Fibroblast of lung (primary cell): Measurements from ENCODE around the gene TTC6. TPM values are rescaled to one million over a fixed set of nuclear protein-coding genes. Genes with fewer than 3 reads are reported as not detected.

ENCODE experiments used
- DNase-seq, 2 donors: peaks; one replicate each; pipeline versions ENCODE4 v3.0.0 to v3.0.0-alpha.2; 2010; ENCODE audit warnings: low read depth in 2 of 2
- H2AFZ ChIP-seq: 2 replicates; pipeline ENCODE4 v1.5.1; 2012; ENCODE audit warnings: low read length, control low read depth, inconsistent platforms
- H3K27ac ChIP-seq: 2 replicates; pipeline ENCODE4 v1.5.1; 2011; ENCODE audit warnings: low read length, control low read depth; ENCODE audit not compliant: insufficient read depth
- H3K27me3 ChIP-seq: 2 replicates; pipeline ENCODE4 v1.5.1; 2011; ENCODE audit warnings: mild to moderate bottlenecking, low read length; ENCODE audit not compliant: control insufficient read depth, insufficient read depth
- H3K36me3 ChIP-seq: 2 replicates; pipeline ENCODE4 v1.5.1; 2011; ENCODE audit warnings: low read length; ENCODE audit not compliant: control insufficient read depth, insufficient read depth
- H3K4me1 ChIP-seq: 2 replicates; pipeline ENCODE4 v1.5.1; 2011; ENCODE audit warnings: low read length; ENCODE audit not compliant: control insufficient read depth, insufficient read depth; ENCODE audit errors: extremely low read depth
- H3K4me2 ChIP-seq: 2 replicates; pipeline ENCODE4 v1.5.1; 2011; ENCODE audit warnings: low read length, control low read depth; ENCODE audit not compliant: insufficient read depth; ENCODE audit errors: extremely low read depth
- H3K4me3 ChIP-seq, 4 experiments: fragments of 200-600 bp in 1 of 4; sonication (generic) in 1 of 4; replicated peaks in 1 of 4; 2 replicates each; pipeline ENCODE4 v1.5.1; 2011 to 2016; ENCODE audit warnings: low read length in 4 of 4, low read depth in 3 of 4, mild to moderate bottlenecking in 3 of 4, control low read depth in 2 of 4, inconsistent platforms in 1 of 4, mixed read lengths in 1 of 4; ENCODE audit not compliant: insufficient read depth in 1 of 4; ENCODE audit errors: control extremely low read depth in 1 of 4
- H3K79me2 ChIP-seq: 2 replicates; pipeline ENCODE4 v1.5.1; 2012; ENCODE audit warnings: mild to moderate bottlenecking, low read length, inconsistent platforms; ENCODE audit not compliant: control insufficient read depth, insufficient read depth
- H3K9ac ChIP-seq: 2 replicates; pipeline ENCODE4 v1.5.1; 2011; ENCODE audit warnings: mild to moderate bottlenecking, low read length, control low read depth; ENCODE audit not compliant: insufficient read depth
- H3K9me3 ChIP-seq: 2 replicates; pipeline ENCODE4 v1.5.1; 2012; ENCODE audit warnings: low read depth, low read length; ENCODE audit not compliant: control insufficient read depth, insufficient read depth
- H4K20me1 ChIP-seq: 2 replicates; pipeline ENCODE4 v1.5.1; 2011; ENCODE audit warnings: low read length; ENCODE audit not compliant: control insufficient read depth, insufficient read depth; ENCODE audit errors: extremely low read depth
- EZH2 ChIP-seq: IDR thresholded peaks from 2 replicates; pipeline ENCODE4 v1.5.1; 2012; ENCODE audit warnings: low read length, control low read depth, mild to moderate bottlenecking; ENCODE audit errors: missing control alignments
- polyA plus RNA-seq, 2 donors: library from polyadenylated mRNA; depleted of rRNA in 1 of 2; stranded (reverse) in 1 of 2; unstranded in 1 of 2; fragments of >200 nt; gene quantifications; 2 replicates each; pipeline ENCODE4 v1.2.1, GENCODE V29; 2011 to 2012; ENCODE audit warnings: missing spikeins in 1 of 2
- total RNA-seq: library from RNA; depleted of rRNA; stranded (reverse); fragments of >200 nt; gene quantifications from 2 replicates; pipeline ENCODE4 v1.2.1, GENCODE V29; 2014
- TF ChIP-seq, protein P1 (sequence below), 2 donors: IDR thresholded peaks in 1 of 2; conservative IDR thresholded peaks in 1 of 2; 1 replicate in 1 of 2; 2 replicates in 1 of 2; pipeline ENCODE4 v1.5.1; 2011 to 2012; ENCODE audit warnings: low read length in 2 of 2, control low read depth in 1 of 2, inconsistent platforms in 1 of 2, low read depth in 1 of 2, mild to moderate bottlenecking in 1 of 2

TTC6 gene
- total and polyA plus RNA-seq, 2 donors (not counting 1 experiment from before 2014, with no cell fraction given) = 0.17 TPM; not detected in 1

DNA sequence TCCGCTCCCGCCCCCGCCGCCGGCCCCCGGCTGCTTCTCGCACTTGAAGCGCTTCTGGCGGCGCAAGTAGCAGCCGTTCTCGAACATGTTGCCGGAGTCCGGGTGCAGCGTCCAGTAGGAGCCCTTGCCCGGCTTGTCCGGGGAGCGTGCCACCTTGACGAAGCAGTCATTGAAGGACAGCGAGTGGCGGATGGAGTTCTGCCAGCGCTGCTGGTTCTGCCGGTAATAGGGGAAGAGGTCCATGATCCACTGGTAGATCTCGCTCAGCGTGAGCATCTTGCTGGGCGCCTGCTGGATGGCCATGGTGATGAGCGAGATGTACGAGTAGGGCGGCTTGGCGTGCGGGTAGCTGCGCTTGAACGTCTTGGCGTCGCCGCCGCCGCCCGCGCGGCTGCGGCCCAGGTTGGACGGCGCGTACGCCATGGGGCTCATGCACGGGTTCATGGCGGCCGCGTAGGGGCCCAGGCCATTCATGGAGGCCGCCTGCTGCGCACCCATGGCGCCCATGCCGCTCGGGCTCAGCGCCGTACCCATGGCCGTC lies 3.4 kb upstream of the TTC6 start:
- H3K27ac ChIP-seq = no peak overlapping the region
- H3K36me3 ChIP-seq = no peaks in the 10 kb centered on the region
- H3K9me3 ChIP-seq = no peaks in the 10 kb centered on the region
- no peak overlapping the region for H3K9ac ChIP-seq
- H4K20me1 ChIP-seq = no peaks in the 10 kb centered on the region
- no peak overlapping the region for H3K4me3 ChIP-seq
- TF ChIP-seq, protein P1, sequence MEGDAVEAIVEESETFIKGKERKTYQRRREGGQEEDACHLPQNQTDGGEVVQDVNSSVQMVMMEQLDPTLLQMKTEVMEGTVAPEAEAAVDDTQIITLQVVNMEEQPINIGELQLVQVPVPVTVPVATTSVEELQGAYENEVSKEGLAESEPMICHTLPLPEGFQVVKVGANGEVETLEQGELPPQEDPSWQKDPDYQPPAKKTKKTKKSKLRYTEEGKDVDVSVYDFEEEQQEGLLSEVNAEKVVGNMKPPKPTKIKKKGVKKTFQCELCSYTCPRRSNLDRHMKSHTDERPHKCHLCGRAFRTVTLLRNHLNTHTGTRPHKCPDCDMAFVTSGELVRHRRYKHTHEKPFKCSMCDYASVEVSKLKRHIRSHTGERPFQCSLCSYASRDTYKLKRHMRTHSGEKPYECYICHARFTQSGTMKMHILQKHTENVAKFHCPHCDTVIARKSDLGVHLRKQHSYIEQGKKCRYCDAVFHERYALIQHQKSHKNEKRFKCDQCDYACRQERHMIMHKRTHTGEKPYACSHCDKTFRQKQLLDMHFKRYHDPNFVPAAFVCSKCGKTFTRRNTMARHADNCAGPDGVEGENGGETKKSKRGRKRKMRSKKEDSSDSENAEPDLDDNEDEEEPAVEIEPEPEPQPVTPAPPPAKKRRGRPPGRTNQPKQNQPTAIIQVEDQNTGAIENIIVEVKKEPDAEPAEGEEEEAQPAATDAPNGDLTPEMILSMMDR (conservative IDR thresholded peaks at IDR 0.05 in 1 of 2, IDR thresholded peaks at IDR 0.05 in 1 of 2; ENCODE audit: low read depth in 1 of 2, low read length in 2 of 2) = no peak
- peak; percentile 92 for TF ChIP-seq EZH2
- no peak overlapping the region for H2AFZ ChIP-seq
- DNase-seq = no peak
- H3K79me2 ChIP-seq = no peaks in the 10 kb centered on the region
- H3K27me3 ChIP-seq = peaks cover 77% of the 10 kb centered on the region
- no peak overlapping the region for H3K4me2 ChIP-seq
- no peaks in the 10 kb centered on the region for H3K4me1 ChIP-seq

DNA sequence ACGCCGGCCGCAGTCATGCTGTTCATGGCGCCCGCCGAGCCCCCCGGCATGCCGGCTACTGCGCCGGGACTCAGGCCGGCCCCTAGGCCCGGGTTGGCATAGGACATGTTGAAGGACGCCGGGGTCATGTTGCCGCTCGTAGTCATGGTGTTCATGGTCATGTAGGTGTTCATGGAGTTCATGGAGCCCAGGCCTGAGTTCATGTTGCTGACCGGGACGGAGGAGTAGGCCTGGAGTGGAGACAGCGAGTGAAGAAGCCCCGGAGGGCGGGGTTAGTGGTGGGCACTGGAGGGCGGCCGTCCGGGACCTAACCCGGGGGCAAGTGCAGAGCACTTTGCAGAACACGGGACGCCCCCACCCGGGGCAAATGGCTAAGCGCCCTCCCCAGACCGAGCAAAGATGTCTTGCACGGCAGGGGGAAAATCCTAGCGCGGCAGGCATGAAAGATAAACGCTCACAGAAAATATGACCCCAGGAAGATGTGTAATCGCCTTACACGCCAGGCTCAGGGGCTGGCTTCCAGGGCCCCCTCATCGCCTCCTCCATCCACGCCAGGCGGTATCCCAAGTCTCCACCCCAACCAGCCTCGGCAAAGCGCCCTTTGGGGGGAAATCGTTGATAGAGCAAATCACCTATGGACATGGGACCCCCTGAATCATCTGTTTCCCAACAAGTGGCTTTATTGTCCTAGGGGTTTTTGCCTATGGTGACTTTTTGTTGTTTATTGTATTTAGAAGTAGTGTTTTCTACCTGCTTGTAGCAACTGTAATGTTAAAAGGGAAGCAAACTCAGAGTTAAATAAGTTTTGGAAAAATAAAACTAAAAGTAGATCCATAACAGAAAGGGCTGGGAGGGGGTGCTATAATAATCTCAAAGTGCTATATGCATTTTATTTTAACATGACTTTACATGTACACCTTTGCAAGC lies 2.7 kb upstream of the TTC6 start:
- Histone ChIP-seq H2AFZ (no peak overlapping the region), H3K4me1 (no peaks in the 10 kb centered on the region), H3K4me2 (no peak overlapping the region), H3K27me3 (peaks cover 79% of the 10 kb centered on the region), H3K9ac (no peak overlapping the region), H3K9me3 (no peaks in the 10 kb centered on the region), H4K20me1 (no peaks in the 10 kb centered on the region), H3K79me2 (no peaks in the 10 kb centered on the region), H3K4me3 (no peak overlapping the region), H3K36me3 (no peaks in the 10 kb centered on the region), H3K27ac (no peak overlapping the region)
- no peak for DNase-seq
- TF ChIP-seq, protein P1 (conservative IDR thresholded peaks at IDR 0.05 in 1 of 2, IDR thresholded peaks at IDR 0.05 in 1 of 2; ENCODE audit: low read depth in 1 of 2, low read length in 2 of 2) = no peak
- peak; percentile 72 for TF ChIP-seq EZH2

DNA sequence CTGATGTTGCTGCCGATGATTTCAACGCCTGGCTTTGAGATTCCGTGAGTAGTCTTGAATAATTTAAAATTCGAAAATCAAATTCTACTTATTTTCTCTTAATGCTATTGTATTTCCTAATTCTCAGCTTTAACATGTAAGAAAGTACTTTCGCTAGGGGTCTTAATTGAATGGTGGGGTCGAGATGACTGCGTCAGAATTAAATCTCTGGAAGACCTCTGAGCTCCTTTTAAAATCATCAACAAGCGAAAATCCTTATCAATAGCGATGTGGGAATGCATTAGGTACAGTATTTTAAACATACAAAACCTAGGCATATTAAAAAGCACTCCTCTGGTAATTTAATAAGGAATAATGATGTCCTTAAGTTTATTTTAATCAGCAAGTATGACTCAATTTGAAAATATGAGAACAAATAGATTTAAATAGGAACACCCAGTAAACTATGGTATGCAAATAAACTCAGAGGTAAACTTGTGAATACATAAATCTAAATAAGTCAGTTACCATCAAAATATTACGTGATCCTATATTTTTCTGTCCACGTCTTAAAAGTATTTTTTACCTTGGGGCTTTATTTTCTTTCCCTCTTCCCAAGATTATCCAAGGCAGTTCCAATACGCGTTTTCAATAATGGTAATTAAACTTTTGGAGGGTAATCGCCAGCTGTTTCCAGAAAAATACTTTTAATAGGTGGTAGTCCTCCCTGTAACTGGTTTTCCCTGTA lies 1.8 kb upstream of the TTC6 start:
- Histone ChIP-seq H3K79me2 (no peaks in the 10 kb centered on the region), H3K27ac (no peak overlapping the region), H3K4me2 (peak overlapping the region; percentile 56), H2AFZ (no peak overlapping the region), H3K4me1 (no peaks in the 10 kb centered on the region), H3K9ac (no peak overlapping the region), H3K9me3 (no peaks in the 10 kb centered on the region), H3K36me3 (no peaks in the 10 kb centered on the region), H3K4me3 (peak overlapping the region in 2 of 4 experiments; percentile 62 to 71), H3K27me3 (peaks cover 79% of the 10 kb centered on the region), H4K20me1 (no peaks in the 10 kb centered on the region)
- no peak for TF ChIP-seq EZH2
- TF ChIP-seq, protein P1 (conservative IDR thresholded peaks at IDR 0.05 in 1 of 2, IDR thresholded peaks at IDR 0.05 in 1 of 2; ENCODE audit: low read depth in 1 of 2, low read length in 2 of 2) = no peak
- no peak for DNase-seq
